Fibroblast of villous mesenchyme (primary cell): Measurements from ENCODE around the gene RGS6. TPM values are rescaled to one million over a fixed set of nuclear protein-coding genes. Genes with fewer than 3 reads are reported as not detected.

Experiments
- DNase-seq: peaks from one replicate; pipeline ENCODE4 v3.0.0-alpha.2; 2010; ENCODE audit warnings: low read depth
- H3K4me3 ChIP-seq: 2 replicates; pipeline ENCODE4 v1.5.1; 2011; ENCODE audit warnings: low read depth, mild to moderate bottlenecking, low read length
- CTCF ChIP-seq: IDR thresholded peaks from 2 replicates; pipeline ENCODE4 v1.5.1; 2012; ENCODE audit warnings: low read depth, mild to moderate bottlenecking, low read length; ENCODE audit not compliant: insufficient read depth
- total RNA-seq: library from RNA; depleted of rRNA; stranded (reverse); fragments of >200 nt; gene quantifications from 2 replicates; pipeline ENCODE4 v1.2.3, GENCODE V29; 2012

The RGS6 gene
- total RNA-seq, 1 donor: not detected

GRCh38 chr14:72595152-72595862 is 663.1 kb downstream of the RGS6 start:
- TF ChIP-seq CTCF: no peak
- no peak overlapping the region for H3K4me3 ChIP-seq
- DNase-seq: no peak

- no peak for DNase-seq
- H3K4me3 ChIP-seq: no peak overlapping the region
- no peak for TF ChIP-seq CTCF
These were observed 665.3 kb downstream of the RGS6 start for GRCh38 chr14:72597252-72598233.

GRCh38 chr14:72598306-72598705 is 666.1 kb downstream of the RGS6 start:
- no peak for TF ChIP-seq CTCF
- DNase-seq: no peak

GRCh38 chr14:72599579-72600470 is 667.6 kb downstream of the RGS6 start:
- H3K4me3 ChIP-seq: no peak overlapping the region
- TF ChIP-seq CTCF: no peak
- DNase-seq: peak; percentile 54

More at GRCh38 chr14:72598306-72598705, 666.1 kb downstream of the RGS6 start:
- H3K4me3 ChIP-seq: no peak overlapping the region

- no peak for DNase-seq
- H3K4me3 ChIP-seq: no peak overlapping the region
- TF ChIP-seq CTCF: no peak
These were observed 668.5 kb downstream of the RGS6 start for GRCh38 chr14:72600551-72601330.
